Fibroblast of skin of right quadriceps (primary cell): Measurements from ENCODE around the gene MEIS1.
"Not testable (repeated sequence)": the region's sequence is repeated elsewhere in the genome, so short reads cannot be mapped to it uniquely, and the experiment has no call there.

Experiments used
- DNase-seq: peaks from one replicate; pipeline ENCODE4 v3.0.0-alpha.2; 2013

The MEIS1 gene

DNA sequence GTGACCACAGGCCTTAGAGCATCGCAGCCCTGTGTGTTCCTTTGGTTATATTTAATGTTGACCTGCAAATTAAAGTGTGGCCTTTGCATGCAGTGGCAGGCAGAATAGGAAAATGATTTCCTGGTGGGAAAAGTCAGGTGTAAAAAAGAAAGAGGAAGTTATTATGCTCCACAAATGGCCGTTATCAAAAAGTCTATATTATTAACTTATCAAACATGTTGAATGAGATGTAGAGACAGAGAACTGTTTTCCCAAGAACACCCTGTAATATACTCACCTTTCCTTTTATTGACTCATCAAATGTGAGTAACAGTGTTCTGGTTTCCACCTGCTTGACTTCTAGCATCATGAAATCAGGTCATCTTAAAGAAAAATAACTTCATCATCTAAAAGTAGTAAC is 35.3 kb downstream of the MEIS1 start:
- no peak for DNase-seq

DNA sequence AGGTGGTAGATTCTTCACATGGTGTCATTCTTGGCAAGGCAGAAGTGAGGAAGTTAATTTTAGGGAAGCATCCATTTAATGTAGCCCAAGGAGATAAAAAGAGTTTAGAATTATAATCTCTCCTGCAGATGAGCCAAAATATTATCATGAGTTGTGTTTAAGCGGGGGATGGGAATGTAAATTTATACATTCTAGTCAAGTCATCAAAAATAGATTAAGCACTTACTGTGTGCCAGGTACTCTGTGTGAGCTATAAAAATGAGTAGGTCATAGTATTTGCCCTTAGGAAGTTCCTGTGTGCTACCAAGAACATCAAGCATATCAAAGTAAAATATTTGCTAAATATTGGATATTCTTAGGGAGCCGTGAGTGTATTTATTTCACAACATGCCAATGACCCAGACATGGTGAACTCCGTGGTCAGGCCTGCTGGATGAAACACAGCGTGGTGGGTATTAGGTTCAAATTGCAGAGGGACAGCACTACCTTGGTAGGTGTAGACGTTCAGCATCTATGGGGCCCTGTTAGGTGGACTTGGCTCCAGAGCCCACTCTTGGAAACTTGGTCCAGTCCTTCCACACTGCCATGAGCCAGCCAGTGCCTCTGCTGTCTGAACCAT is 37.4 kb downstream of the MEIS1 start:
- no peak for DNase-seq

DNA sequence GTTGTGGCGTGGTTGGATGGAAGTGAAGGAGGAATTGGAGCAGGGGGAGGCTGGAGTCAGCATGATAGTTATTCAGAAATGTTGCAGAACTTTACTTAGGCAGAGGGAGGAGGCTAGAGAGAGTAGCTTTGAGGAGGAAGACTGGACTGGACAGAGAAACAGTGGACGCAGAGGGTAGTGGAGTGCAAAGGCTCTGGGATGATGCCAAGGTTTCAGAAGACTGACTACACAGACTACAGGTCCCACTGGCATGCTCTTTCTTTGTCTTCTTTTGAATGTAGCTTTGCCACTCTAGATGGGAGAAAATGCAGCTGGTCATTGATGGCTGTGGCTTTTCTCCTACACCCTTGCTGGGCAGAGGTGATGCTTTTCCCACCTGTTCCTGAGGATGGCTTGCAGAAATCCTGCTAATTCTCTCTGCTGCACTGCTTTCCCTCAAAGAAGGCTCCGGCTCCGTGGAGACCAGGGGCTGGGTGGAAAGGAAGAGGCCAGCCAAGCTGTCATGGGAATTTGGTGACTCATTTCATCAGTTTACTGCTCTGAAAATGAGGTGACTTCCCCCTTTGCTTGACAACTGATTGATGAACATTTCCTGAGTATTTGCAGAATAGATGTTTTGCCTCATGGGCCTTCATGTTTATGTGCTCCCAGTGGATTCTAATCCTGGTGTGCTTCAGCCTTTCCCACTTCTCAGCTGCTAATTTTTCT is 42.4 kb downstream of the MEIS1 start:
- DNase-seq: no peak

DNA sequence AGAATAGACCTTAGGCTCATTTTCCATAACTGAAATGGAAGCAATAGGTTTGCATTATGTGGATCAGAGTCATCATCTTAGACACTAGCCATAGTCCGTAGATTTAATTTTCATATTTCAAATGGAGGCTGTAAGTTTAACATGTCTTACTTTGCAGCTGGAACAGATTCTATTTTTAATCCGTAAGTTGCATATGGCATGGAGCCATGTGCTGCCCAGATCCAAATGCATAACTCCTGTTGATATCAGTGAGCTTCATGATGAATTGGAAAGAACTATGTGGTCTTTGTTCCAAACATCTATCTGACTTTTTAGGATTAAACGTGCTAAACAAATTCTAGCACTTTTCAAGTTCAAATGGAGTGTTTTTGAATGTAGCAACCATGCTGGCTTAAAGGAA is 43.4 kb downstream of the MEIS1 start:
- DNase-seq: no peak

GRCh38 chr2:66478731-66479316 is 43.9 kb downstream of the MEIS1 start:
- no peak for DNase-seq

DNA sequence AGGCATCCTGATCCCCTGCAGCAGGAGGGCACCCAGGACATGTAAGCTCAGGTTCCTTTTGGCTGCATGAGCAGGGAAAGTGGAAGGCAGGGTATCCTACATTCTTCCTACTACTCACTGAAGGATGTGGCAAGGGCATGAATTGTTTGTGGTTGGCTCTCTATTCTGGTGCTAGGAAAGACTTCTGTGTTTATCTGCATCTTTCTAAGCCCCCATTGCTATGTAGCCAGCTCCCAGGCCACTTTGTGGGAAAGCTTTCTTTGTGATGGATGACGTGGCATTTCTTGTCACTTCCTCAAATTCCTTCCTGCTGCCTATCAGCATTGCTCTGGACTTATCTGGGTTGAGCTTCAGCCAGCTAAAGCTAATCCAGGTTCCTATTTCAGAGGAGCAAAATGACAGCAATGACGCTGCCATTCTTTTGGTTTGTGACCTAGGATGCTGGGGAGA is 46.2 kb downstream of the MEIS1 start:
- peak; percentile 64 for DNase-seq

GRCh38 chr2:66485252-66485651 is 50.3 kb downstream of the MEIS1 start:
- not testable (repeated sequence) for DNase-seq

DNA sequence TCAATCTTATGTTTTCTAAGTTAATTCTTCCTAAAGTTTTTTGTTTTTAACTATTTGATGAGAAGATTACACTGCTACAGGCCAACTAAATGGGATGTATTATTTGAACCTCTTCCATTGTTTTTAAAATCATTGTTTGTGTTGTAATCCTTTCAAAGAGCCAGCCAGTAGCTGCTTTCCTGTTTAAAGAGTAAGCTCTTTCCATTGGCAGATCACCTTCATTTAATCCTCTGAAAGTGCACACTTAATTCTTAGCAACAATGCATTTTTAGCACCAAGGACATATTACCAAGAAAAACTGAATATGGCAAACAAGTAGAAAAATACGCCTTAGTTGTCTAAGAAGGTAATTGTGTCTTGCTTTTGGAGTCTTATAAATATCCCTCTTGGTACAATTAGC is 54.0 kb downstream of the MEIS1 start:
- DNase-seq: no peak

DNA sequence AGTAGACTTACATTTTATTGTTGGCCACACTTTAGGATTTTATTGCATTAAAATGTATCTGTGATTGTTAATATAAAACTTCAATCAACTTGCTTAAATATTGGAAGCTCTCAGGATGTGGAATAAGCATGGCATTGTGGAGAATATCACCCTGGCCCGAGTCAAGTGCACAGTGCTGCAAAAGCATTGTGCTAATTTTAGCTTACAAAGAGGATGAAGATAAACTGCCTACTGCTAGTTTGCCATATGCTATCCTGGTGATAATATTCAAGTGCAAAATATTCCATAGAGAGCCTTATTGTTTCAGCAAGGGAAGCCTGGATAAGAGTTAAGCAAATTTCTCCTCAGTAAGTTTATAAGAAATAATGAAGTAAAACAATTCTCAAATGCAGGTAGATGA is 54.5 kb downstream of the MEIS1 start:
- no peak for DNase-seq

DNA sequence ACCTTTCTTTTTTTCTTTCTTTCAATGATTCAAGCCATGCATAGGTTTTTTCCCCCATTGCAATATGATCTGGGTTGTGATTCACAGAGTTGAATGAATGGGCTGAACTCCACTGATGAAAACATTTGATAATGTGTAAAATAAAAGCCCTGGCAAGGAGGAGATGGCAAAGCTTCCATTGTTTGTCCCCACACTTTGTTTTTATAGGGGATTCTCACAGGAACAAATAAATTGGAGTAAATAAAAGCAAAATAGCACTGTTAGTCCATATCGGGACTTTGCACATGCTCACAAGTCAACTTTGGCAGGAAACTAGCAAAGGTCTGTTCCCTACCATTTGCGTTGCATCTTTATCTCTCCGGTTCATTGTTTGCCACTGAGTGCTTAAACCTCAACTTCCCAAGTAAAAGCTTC is 55.7 kb downstream of the MEIS1 start:
- peak; percentile 28 for DNase-seq

DNA sequence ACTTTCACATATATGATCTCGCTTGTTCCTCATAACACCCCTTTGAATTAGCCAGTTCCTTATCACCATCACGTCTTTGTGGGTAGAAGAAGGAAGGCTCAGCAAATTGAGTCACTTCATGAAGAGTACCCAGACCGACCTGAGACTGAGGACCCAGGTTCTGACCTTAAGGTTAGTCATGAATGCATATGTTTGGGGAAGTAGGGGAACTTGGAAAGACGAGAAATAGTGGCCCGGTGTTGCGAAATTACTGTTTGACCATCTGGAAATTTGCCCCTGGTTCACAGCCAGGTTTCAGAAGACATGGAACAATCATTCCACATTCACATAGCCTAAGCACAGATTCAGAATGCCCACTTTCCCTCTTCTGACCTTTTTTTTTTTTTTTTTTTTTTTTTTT is 59.8 kb downstream of the MEIS1 start:
- DNase-seq: peak; percentile 49

DNA sequence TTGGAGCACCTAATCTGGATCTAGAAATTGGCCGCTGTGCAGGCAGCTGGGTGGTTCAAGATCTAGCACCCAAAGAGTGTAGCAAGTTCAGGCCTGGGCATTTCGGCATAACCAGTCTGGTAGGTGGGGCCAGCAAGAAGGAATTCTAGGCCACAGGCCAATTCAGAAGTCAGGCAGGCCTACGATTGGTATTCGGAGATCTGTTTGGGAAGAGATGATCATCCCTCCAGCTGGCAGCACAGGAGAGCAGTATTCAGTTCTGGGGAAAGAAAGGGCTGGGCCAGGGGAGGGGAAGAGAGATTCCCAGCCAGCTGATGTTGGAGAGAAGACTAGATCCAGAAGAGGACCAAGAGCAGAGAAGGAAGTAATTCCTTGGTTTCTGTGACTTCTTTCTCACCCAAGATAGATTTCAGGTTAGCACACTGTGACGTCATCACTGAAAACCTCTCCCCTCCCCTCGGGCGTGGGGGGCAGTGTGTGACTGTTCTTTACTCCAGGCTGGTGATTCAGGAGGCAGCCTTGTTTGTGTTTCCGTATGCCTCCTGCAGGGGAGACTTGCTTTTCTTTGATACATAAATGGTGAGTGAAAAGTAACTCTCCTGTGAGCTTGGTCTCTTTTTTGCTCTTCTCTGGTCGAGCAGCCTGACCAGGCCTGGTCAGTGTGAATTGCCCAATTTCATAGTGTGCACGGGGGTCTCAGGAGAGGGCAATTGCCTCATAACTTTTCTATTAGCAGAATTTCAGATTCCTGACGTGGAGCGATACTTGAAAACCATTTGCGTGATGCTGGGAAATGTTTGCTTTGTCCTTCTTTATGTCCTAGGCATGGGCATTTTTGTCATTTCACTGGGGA is 61.1 kb downstream of the MEIS1 start:
- DNase-seq: peak; percentile 80

DNA sequence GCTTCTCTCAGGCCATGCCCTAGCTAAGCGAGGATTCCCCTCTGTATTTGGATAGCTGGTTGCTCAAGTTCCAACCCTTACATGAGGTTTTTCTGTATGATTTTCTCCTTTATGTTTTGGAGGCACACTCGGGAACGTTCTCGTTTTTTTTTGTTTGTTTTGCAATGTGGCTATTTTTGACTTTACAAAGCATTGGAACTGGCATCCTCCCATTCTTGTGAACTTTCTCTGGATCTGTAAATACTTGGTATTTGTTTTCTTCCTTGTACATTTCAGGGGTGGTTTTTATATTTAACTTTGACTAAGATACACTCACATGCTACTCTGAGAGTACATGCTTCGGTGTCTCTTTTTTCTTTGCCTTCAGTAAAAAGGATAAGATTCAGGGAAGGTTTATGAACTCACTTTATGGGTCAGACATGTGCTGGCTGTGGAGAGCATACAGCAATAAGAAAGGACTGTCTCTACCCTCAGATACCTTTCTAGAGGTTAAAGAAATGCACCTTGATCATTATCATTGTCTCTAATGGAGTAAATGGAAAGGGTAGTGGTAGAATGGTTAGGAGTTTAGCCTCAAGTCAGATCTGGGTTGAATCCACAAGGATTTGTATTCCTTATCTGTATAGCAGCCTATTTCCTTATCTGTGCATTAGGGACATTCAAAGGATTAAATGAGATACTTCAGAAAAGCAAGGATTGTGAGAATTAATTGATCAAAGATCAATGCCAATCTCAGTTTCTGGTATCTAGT is 61.9 kb downstream of the MEIS1 start:
- DNase-seq: no peak

GRCh38 chr2:66497431-66498288 is 62.7 kb downstream of the MEIS1 start:
- no peak for DNase-seq

DNA sequence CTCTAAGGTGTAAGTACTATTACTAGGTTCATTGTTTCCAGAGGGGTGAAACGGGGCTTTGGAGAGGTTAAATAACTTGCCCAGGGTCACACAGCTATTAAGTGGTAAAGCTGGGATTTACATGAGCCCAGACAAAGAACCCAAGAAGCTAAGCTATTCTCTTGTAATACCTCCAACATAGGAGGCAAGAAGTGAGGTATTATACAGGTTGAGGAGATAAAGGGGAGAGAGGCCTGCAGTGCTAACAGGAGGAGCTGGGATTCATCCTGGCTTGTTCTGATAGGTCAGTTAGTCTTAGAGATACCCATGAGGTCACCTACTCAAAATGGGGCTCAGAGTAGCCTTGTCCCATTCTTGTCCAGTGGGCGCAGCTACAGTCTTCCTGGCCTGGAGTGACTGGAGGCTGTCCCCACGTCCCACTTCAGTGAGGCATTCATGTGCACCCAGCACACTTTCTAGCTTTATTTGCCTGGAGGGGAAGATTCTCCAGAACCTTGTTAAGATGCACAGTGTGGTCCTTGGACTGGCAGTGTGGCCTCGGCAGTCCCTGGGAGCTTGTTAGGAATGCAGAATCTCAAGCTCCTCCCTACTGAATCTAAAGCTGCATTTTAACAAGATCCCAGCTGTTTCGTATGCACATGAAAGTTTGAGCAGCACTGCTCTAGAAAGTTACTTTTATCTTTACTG is 63.5 kb downstream of the MEIS1 start:
- DNase-seq: no peak

DNA sequence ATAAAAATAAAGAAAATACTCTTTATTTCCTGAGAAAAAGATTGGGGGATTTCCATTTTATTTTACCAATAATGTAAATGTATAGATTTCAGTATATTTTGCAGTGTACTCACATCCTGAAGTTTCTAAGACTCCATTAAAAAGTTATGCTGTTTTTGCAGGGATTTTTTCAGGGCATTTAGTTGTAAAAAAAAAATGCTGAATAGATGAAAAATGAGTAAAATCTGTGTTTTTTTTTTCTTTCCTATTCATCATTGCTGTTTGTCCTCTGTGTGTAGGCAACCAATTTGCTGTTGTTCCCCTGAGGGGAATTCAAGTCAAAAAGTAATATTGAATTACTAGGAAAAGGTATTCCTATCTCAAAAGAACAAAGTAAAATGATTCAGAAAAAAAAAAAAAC is 66.3 kb downstream of the MEIS1 start:
- DNase-seq: no peak

DNA sequence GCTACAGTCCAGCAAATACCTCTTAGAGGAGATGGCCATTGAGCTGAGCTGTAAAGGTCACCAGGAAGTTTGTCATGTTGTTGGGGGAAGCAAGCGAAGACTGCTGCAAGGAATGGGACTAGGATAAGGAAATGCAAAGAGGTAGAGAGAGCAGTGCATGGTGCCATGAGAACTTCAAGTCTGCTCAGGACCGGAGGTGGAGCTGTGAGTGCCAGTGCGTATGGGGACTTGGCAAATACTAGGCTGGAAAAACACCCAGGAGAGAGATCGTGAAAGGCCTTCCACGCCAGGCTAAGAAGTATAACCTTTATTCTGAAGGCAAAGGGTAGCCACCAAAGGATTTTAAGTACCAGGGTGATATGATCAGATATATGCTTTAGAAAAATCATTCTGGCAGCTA is 71.3 kb downstream of the MEIS1 start:
- DNase-seq: no peak

DNA sequence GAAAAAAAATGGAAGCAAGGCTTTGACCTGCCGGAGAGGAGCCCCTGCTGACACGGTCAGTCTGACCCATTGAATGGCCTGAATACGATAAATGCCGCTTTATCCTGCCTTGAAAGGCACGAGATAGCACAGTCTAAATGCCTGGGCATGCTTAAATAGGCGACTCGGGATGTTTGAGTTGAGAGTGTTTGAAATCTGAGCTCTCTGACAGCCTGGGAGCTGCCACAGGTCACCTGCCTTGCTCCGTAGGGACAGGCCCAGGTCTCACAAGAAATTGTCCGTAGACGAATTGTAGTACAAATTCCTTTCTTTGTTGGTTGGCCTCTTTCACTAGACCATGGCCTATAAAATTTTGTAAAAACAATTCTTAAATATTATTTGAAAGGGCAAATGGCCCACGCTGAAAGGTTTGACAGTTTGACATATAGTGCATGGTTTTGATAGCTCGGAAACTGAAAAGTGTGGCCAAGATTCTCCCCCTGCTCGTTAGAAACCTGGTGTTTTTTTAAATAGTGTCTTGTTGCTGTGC is 72.8 kb downstream of the MEIS1 start:
- DNase-seq: no peak

DNA sequence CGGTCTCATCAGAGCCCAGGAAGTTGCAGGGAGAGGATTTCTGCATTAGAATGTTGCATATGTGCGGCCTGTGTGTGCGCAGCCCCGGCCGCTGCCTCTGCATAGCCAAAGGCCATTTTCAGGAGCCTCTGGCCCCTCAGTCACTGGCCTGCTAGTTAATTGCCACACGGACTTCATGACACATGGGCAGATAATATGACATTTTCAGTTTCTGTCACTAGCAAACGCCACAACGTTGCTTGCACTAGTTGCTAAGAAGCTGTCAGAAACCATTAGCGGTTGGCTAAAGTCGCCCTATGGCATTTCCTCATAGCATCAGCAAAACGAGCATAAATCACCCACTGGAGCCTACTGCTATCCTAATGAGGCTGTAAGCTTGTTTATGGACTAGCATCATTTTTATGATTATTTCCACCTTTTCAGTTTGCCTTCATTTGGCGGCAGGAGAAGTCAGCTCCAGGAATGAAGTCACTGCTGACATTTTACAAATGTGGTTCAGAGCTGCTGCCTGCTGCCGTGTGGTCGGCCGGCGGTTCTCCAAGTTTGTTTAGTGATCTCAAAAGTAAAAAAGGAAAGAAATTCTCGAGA is 73.7 kb downstream of the MEIS1 start:
- peak; percentile 49 for DNase-seq

DNA sequence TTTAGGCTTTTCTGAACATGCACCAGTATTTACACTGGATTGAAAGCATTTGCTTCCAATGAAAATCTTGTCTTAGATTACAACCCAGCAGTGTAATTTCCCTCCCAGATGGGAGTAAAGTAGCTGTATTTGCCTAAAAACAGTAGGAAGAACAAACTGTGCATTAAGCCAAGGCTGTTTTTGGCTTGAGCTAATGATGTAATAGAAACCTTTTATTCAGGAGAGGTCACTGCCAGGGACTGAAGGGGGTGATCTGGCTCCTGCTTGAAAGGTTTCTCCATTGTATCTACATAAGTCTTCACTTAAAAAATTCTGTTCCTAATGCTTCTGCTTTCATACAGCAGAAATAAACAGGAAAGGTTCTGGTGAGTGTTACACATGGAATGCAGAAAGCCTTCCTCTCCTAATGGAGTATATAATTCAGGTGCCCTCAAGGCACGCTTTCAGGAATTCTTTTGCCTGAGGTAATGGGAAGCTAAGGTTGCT is 74.4 kb downstream of the MEIS1 start:
- DNase-seq: peak; percentile 26
